Measurements from ENCODE around the gene RMND5B. TPM values are rescaled to one million over a fixed set of nuclear protein-coding genes. Genes with fewer than 3 reads are reported as not detected.

RMND5B gene
- polyA plus RNA-seq, 2 donors: 75.2 to 90.8 TPM

DNA sequence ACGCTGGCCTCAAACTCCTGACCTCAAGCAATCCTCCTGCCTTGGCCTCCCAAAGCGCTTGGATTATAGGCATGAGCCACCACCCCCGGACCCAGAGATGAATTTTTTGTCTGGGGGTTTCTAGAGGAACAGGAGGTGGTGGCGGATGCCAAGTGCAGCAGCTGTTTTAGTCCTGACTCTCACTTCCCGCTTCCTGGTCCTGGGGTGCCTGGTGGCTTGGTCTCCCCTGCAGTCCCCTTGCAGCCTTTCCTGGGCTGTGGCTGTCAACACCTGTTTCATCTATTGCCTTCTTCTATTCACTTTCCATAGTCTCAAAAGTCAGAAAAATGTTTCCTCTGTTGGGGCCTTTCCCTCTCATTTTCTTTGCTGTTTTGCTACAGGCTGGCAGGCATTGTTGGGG, 29.4 kb downstream of the RMND5B start:
- 82 to 86% methylated on average over 5 of the region's 5 CpGs for WGBS, 2 donors
- H3K27ac ChIP-seq (ENCODE audit: low read depth in 2 of 2, low read length in 1 of 2): no peak overlapping the region
- H3K9me3 ChIP-seq (ENCODE audit: control insufficient read depth in 2 of 2, insufficient read depth in 1 of 2, low read depth in 1 of 2, low read length in 1 of 2): no peaks in the 10 kb centered on the region
- no peaks in the 10 kb centered on the region for H3K36me3 ChIP-seq (ENCODE audit: control insufficient read depth in 2 of 2, insufficient read depth in 2 of 2, low read length in 1 of 2)
- H3K4me1 ChIP-seq (ENCODE audit: control insufficient read depth in 2 of 2, insufficient read depth in 2 of 2, low read length in 1 of 2): peaks cover 0 to 2% of the 10 kb centered on the region in 2 donors
- H3K4me3 ChIP-seq (ENCODE audit: low read depth in 1 of 2, low read length in 2 of 2): no peak overlapping the region
- H3K27me3 ChIP-seq (ENCODE audit: control insufficient read depth in 1 of 2, insufficient read depth in 2 of 2, low read length in 2 of 2): no peaks in the 10 kb centered on the region

DNA sequence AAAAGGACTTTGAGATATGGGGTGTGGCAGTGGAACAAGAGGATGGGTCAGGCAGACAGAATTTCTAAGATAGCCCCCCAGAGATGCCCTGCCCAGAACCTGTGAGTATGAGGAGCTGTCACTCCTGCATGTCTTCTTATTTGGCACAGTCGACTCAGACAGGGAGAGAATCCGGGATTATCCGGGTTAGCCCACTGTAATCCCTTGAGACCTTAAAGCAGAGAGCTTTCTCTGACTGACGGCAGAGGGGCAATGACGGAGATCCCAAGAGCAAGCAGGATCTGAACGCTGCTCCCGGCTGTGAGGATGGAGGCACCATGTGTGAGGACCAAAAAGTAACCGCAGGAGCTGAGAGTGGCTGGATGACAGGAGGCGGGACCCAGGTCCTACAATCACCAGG, 31.7 kb downstream of the RMND5B start:
- peaks cover 0 to 2% of the 10 kb centered on the region in 2 donors for H3K4me1 ChIP-seq (ENCODE audit: control insufficient read depth in 2 of 2, insufficient read depth in 2 of 2, low read length in 1 of 2)
- no peaks in the 10 kb centered on the region for H3K36me3 ChIP-seq (ENCODE audit: control insufficient read depth in 2 of 2, insufficient read depth in 2 of 2, low read length in 1 of 2)
- no peaks in the 10 kb centered on the region for H3K27me3 ChIP-seq (ENCODE audit: control insufficient read depth in 1 of 2, insufficient read depth in 2 of 2, low read length in 2 of 2)
- H3K27ac ChIP-seq (ENCODE audit: low read depth in 2 of 2, low read length in 1 of 2): no peak overlapping the region
- WGBS, 2 donors: 73 to 84% methylated on average over 9 of the region's 9 CpGs
- H3K4me3 ChIP-seq (ENCODE audit: low read depth in 1 of 2, low read length in 2 of 2): no peak overlapping the region
- H3K9me3 ChIP-seq (ENCODE audit: control insufficient read depth in 2 of 2, insufficient read depth in 1 of 2, low read depth in 1 of 2, low read length in 1 of 2): no peaks in the 10 kb centered on the region

GRCh38 chr5:178163772-178164735, 33.2 kb downstream of the RMND5B start:
- H3K4me3 ChIP-seq (ENCODE audit: low read depth in 1 of 2, low read length in 2 of 2): no peak overlapping the region
- H3K4me1 ChIP-seq (ENCODE audit: control insufficient read depth in 2 of 2, insufficient read depth in 2 of 2, low read length in 1 of 2): peaks cover 0 to 2% of the 10 kb centered on the region in 2 donors
- WGBS, 2 donors: 9 to 12% methylated on average over 33 of the region's 33 CpGs

DNA sequence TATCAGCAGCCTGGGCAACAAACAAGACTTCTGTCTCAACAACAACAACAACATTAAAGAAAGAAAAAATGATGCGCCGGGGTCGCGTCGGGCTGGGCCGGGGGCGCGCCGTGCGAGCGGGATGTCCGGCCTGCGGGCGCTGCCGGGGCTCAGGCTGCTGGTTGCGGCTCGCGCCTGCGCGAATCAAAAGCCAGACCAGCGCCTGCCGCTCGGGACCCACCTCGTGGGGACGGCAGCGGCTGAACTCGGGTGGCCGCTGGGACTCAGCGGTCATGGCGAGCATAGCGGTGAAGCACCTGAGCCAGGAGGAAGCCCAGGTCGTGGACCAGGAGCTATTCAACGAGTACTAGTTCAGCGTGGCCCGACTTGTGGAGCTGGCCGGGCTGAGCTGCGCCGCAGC, 34.8 kb downstream of the RMND5B start:
- WGBS, 2 donors: 33 to 47% methylated on average over 36 to 38 of the region's 38 CpGs
- Histone ChIP-seq H3K4me3 (ENCODE audit: low read depth in 1 of 2, low read length in 2 of 2) (no peak overlapping the region), H3K27ac (ENCODE audit: low read depth in 2 of 2, low read length in 1 of 2) (no peak overlapping the region), H3K27me3 (ENCODE audit: control insufficient read depth in 1 of 2, insufficient read depth in 2 of 2, low read length in 2 of 2) (no peaks in the 10 kb centered on the region), H3K9me3 (ENCODE audit: control insufficient read depth in 2 of 2, insufficient read depth in 1 of 2, low read depth in 1 of 2, low read length in 1 of 2) (no peaks in the 10 kb centered on the region), H3K4me1 (ENCODE audit: control insufficient read depth in 2 of 2, insufficient read depth in 2 of 2, low read length in 1 of 2) (peaks cover 0 to 2% of the 10 kb centered on the region in 2 donors), H3K36me3 (ENCODE audit: control insufficient read depth in 2 of 2, insufficient read depth in 2 of 2, low read length in 1 of 2) (no peaks in the 10 kb centered on the region)

More at GRCh38 chr5:178163772-178164735, 33.2 kb downstream of the RMND5B start:
- H3K27ac ChIP-seq (ENCODE audit: low read depth in 2 of 2, low read length in 1 of 2): no peak overlapping the region
- H3K36me3 ChIP-seq (ENCODE audit: control insufficient read depth in 2 of 2, insufficient read depth in 2 of 2, low read length in 1 of 2): no peaks in the 10 kb centered on the region
- H3K27me3 ChIP-seq (ENCODE audit: control insufficient read depth in 1 of 2, insufficient read depth in 2 of 2, low read length in 2 of 2): no peaks in the 10 kb centered on the region
- no peaks in the 10 kb centered on the region for H3K9me3 ChIP-seq (ENCODE audit: control insufficient read depth in 2 of 2, insufficient read depth in 1 of 2, low read depth in 1 of 2, low read length in 1 of 2)

DNA sequence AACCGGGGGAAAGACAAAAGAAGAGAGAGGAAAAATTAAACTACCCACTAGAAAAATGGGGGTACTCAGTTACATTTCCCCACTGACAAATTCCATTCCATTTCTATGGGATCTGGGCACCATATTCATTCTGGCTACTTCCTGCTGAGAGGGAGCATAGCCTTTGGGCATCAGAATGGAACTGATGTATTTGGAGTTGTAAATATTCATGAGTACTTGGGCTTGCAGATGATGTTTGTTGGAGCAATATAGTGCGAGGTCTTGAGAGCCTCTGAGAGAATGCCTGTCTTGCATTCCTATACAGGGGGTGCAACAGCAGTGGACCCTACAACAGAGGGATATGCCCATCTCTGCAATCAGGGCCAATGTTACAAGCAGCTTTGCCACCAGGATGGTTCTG, 39.6 kb downstream of the RMND5B start:
- Histone ChIP-seq H3K4me3 (ENCODE audit: low read depth in 1 of 2, low read length in 2 of 2) (no peak overlapping the region), H3K36me3 (ENCODE audit: control insufficient read depth in 2 of 2, insufficient read depth in 2 of 2, low read length in 1 of 2) (no peaks in the 10 kb centered on the region), H3K27ac (ENCODE audit: low read depth in 2 of 2, low read length in 1 of 2) (no peak overlapping the region), H3K27me3 (ENCODE audit: control insufficient read depth in 1 of 2, insufficient read depth in 2 of 2, low read length in 2 of 2) (no peaks in the 10 kb centered on the region), H3K9me3 (ENCODE audit: control insufficient read depth in 2 of 2, insufficient read depth in 1 of 2, low read depth in 1 of 2, low read length in 1 of 2) (no peaks in the 10 kb centered on the region), H3K4me1 (ENCODE audit: control insufficient read depth in 2 of 2, insufficient read depth in 2 of 2, low read length in 1 of 2) (no peaks in the 10 kb centered on the region)
- WGBS, 2 donors: 81 to 89% methylated on average over 2 of the region's 2 CpGs

DNA sequence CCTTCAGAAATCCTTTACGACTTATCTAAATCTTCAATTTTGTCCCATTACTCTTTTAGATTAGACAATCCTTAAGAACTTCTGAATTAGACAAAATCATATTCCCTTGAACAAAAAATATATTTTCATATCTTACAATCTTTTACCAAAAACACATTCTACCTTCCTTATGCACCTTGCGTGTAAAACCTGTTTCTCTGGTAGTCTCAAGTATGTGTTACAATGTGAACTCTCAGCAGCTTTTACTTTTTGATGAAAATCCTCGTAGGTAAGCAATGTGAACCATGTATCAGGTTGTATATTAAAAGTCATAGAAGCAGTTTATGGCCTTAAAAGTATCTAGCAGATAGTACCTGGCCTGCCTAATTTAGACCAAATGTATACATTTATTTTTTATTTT, 43.6 kb downstream of the RMND5B start:
- Histone ChIP-seq H3K4me1 (ENCODE audit: control insufficient read depth in 2 of 2, insufficient read depth in 2 of 2, low read length in 1 of 2) (no peaks in the 10 kb centered on the region), H3K27me3 (ENCODE audit: control insufficient read depth in 1 of 2, insufficient read depth in 2 of 2, low read length in 2 of 2) (no peaks in the 10 kb centered on the region), H3K9me3 (ENCODE audit: control insufficient read depth in 2 of 2, insufficient read depth in 1 of 2, low read depth in 1 of 2, low read length in 1 of 2) (no peaks in the 10 kb centered on the region), H3K27ac (ENCODE audit: low read depth in 2 of 2, low read length in 1 of 2) (no peak overlapping the region), H3K36me3 (ENCODE audit: control insufficient read depth in 2 of 2, insufficient read depth in 2 of 2, low read length in 1 of 2) (no peaks in the 10 kb centered on the region), H3K4me3 (ENCODE audit: low read depth in 1 of 2, low read length in 2 of 2) (no peak overlapping the region)
- 92% methylated on average over 3 of the region's 3 CpGs for WGBS, 2 donors

- Histone ChIP-seq H3K36me3 (ENCODE audit: control insufficient read depth in 2 of 2, insufficient read depth in 2 of 2, low read length in 1 of 2) (no peaks in the 10 kb centered on the region), H3K4me3 (ENCODE audit: low read depth in 1 of 2, low read length in 2 of 2) (no peak overlapping the region), H3K4me1 (ENCODE audit: control insufficient read depth in 2 of 2, insufficient read depth in 2 of 2, low read length in 1 of 2) (no peaks in the 10 kb centered on the region), H3K9me3 (ENCODE audit: control insufficient read depth in 2 of 2, insufficient read depth in 1 of 2, low read depth in 1 of 2, low read length in 1 of 2) (no peaks in the 10 kb centered on the region), H3K27me3 (ENCODE audit: control insufficient read depth in 1 of 2, insufficient read depth in 2 of 2, low read length in 2 of 2) (no peaks in the 10 kb centered on the region), H3K27ac (ENCODE audit: low read depth in 2 of 2, low read length in 1 of 2) (no peak overlapping the region)
- WGBS, 2 donors: 70 to 72% methylated on average over 6 of the region's 6 CpGs
Observed at GRCh38 chr5:178176791-178177190, 46.0 kb downstream of the RMND5B start.

DNA sequence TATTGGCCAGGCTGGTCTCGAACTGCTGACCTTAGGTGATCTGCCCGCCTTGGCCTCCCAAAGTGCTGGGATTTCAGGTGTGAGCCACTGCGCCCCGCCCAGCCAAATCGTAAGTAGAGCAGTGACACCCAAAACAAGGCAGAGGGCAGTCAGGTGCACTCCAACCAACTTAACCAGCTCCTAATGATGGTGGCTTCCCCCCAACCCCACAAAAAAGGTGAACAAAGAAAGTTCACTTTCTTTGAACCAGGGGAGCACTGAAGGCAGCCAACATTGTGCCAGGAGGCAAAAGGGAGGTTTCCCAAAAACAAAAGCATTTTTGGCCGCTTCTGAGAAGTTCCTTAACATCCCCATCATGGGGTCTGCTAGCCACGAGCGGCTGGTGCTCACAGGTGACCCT, 46.8 kb downstream of the RMND5B start:
- no peaks in the 10 kb centered on the region for H3K36me3 ChIP-seq (ENCODE audit: control insufficient read depth in 2 of 2, insufficient read depth in 2 of 2, low read length in 1 of 2)
- WGBS, 2 donors: 80 to 86% methylated on average over 8 of the region's 8 CpGs

GRCh38 chr5:178180141-178180863, 49.5 kb downstream of the RMND5B start:
- H3K4me3 ChIP-seq (ENCODE audit: low read depth in 1 of 2, low read length in 2 of 2): no peak overlapping the region
- H3K36me3 ChIP-seq (ENCODE audit: control insufficient read depth in 2 of 2, insufficient read depth in 2 of 2, low read length in 1 of 2): no peaks in the 10 kb centered on the region
- 38 to 41% methylated on average over 9 of the region's 9 CpGs for WGBS, 2 donors
- H3K9me3 ChIP-seq (ENCODE audit: control insufficient read depth in 2 of 2, insufficient read depth in 1 of 2, low read depth in 1 of 2, low read length in 1 of 2): no peaks in the 10 kb centered on the region
- no peak overlapping the region for H3K27ac ChIP-seq (ENCODE audit: low read depth in 2 of 2, low read length in 1 of 2)
- H3K27me3 ChIP-seq (ENCODE audit: control insufficient read depth in 1 of 2, insufficient read depth in 2 of 2, low read length in 2 of 2): no peaks in the 10 kb centered on the region
- no peaks in the 10 kb centered on the region for H3K4me1 ChIP-seq (ENCODE audit: control insufficient read depth in 2 of 2, insufficient read depth in 2 of 2, low read length in 1 of 2)

More for the DNA sequence above, 46.8 kb downstream of the RMND5B start:
- H3K27me3 ChIP-seq (ENCODE audit: control insufficient read depth in 1 of 2, insufficient read depth in 2 of 2, low read length in 2 of 2): no peaks in the 10 kb centered on the region
- H3K27ac ChIP-seq (ENCODE audit: low read depth in 2 of 2, low read length in 1 of 2): no peak overlapping the region
- H3K4me3 ChIP-seq (ENCODE audit: low read depth in 1 of 2, low read length in 2 of 2): no peak overlapping the region
- no peaks in the 10 kb centered on the region for H3K4me1 ChIP-seq (ENCODE audit: control insufficient read depth in 2 of 2, insufficient read depth in 2 of 2, low read length in 1 of 2)
- H3K9me3 ChIP-seq (ENCODE audit: control insufficient read depth in 2 of 2, insufficient read depth in 1 of 2, low read depth in 1 of 2, low read length in 1 of 2): no peaks in the 10 kb centered on the region
